D341Med (cell line): ENCODE results near the gene SUSD6.
A peak's percentile ranks its signal among the peaks of the same experiment; 100 is the strongest.
"Not testable (repeated sequence)": the region's sequence is repeated elsewhere in the genome, so short reads cannot be mapped to it uniquely, and the experiment has no call there.

ENCODE experiments used
- DNase-seq: peaks from one replicate; pipeline ENCODE4 v3.0.0; 2012; ENCODE audit warnings: low spot score

SUSD6 gene

GRCh38 chr14:69712599-69713088 is 101.2 kb downstream of the SUSD6 start:
- no peak for DNase-seq

- DNase-seq: peak; percentile 66
Measured at GRCh38 chr14:69713209-69713781, 101.9 kb downstream of the SUSD6 start.

GRCh38 chr14:69713993-69714679 is 102.7 kb downstream of the SUSD6 start:
- no peak for DNase-seq

GRCh38 chr14:69715725-69716477 is 104.5 kb downstream of the SUSD6 start:
- DNase-seq: no peak

- DNase-seq: no peak
Measured at GRCh38 chr14:69716478-69717187, 105.2 kb downstream of the SUSD6 start.

- DNase-seq: not testable (repeated sequence)
Measured at GRCh38 chr14:69718614-69719013, 107.2 kb downstream of the SUSD6 start.

- DNase-seq: no peak
Measured at GRCh38 chr14:69719501-69719951, 108.1 kb downstream of the SUSD6 start.

GRCh38 chr14:69720912-69721311 is 109.5 kb downstream of the SUSD6 start:
- DNase-seq: no peak

- DNase-seq: peak; percentile 95
Measured at GRCh38 chr14:69726761-69727511, 115.5 kb downstream of the SUSD6 start.

- DNase-seq: no peak
Measured at GRCh38 chr14:69727860-69728259, 116.5 kb downstream of the SUSD6 start.

GRCh38 chr14:69731919-69732598 is 120.7 kb downstream of the SUSD6 start:
- not testable (repeated sequence) for DNase-seq

- not testable (repeated sequence) for DNase-seq
Measured at GRCh38 chr14:69736405-69736804, 125.0 kb downstream of the SUSD6 start.

GRCh38 chr14:69741055-69741454 is 129.7 kb downstream of the SUSD6 start:
- DNase-seq: no peak

GRCh38 chr14:69749956-69750355 is 138.6 kb downstream of the SUSD6 start:
- no peak for DNase-seq

GRCh38 chr14:69750495-69750894 is 139.1 kb downstream of the SUSD6 start:
- DNase-seq: no peak

GRCh38 chr14:69752773-69753172 is 141.4 kb downstream of the SUSD6 start:
- DNase-seq: no peak

- no peak for DNase-seq
Measured at GRCh38 chr14:69753860-69754259, 142.5 kb downstream of the SUSD6 start.

GRCh38 chr14:69754487-69754886 is 143.1 kb downstream of the SUSD6 start:
- DNase-seq: no peak

- no peak for DNase-seq
Measured at GRCh38 chr14:69755296-69755695, 143.9 kb downstream of the SUSD6 start.

GRCh38 chr14:69755784-69756183 is 144.4 kb downstream of the SUSD6 start:
- DNase-seq: no peak

- DNase-seq: no peak
Measured at GRCh38 chr14:69756298-69756697, 144.9 kb downstream of the SUSD6 start.
